ENCODE results near the gene KDM4C.

KDM4C gene

GRCh38 chr9:7033076-7034045 lies 275.6 kb downstream of the KDM4C start:
- Histone ChIP-seq H3K27me3 (replicated peaks; ENCODE audit: control insufficient read depth, insufficient read depth, low read length) (no peaks in the 10 kb centered on the region), H3K36me3 (ENCODE audit: control insufficient read depth, insufficient read depth, low read length) (peaks cover 2% of the 10 kb centered on the region), H3K4me3 (replicated peaks; ENCODE audit: low read depth, low read length) (no peak overlapping the region)
- TF ChIP-seq, protein P1, sequence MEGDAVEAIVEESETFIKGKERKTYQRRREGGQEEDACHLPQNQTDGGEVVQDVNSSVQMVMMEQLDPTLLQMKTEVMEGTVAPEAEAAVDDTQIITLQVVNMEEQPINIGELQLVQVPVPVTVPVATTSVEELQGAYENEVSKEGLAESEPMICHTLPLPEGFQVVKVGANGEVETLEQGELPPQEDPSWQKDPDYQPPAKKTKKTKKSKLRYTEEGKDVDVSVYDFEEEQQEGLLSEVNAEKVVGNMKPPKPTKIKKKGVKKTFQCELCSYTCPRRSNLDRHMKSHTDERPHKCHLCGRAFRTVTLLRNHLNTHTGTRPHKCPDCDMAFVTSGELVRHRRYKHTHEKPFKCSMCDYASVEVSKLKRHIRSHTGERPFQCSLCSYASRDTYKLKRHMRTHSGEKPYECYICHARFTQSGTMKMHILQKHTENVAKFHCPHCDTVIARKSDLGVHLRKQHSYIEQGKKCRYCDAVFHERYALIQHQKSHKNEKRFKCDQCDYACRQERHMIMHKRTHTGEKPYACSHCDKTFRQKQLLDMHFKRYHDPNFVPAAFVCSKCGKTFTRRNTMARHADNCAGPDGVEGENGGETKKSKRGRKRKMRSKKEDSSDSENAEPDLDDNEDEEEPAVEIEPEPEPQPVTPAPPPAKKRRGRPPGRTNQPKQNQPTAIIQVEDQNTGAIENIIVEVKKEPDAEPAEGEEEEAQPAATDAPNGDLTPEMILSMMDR (IDR thresholded peaks at IDR 0.05; ENCODE audit: insufficient read depth, low read length, poor library complexity, severe bottlenecking), result no peak
- no peak for DNase-seq (ENCODE audit: extremely low read depth, insufficient read length)

DNA sequence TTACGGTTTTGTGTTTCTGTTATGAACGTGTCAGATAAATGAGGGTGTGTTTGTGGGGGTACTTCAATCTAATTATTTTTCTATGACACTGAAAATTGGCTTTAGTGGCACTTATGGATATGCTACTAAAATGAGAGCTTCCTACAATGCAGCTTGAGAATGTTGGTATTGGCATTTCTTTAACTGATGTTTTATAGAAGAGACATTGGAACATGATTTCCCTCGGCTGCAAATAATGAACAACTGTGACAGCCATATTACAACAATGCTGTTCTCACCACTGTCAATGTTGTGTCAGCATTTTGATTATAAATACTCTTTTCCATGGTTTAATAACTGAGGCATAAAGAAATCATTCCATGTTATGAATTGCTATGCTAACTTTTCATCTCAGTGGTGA lies 279.4 kb downstream of the KDM4C start:
- TF ChIP-seq, protein P1 (IDR thresholded peaks at IDR 0.05; ENCODE audit: insufficient read depth, low read length, poor library complexity, severe bottlenecking), result no peak
- H3K4me3 ChIP-seq (replicated peaks; ENCODE audit: low read depth, low read length), result no peak overlapping the region
- H3K27me3 ChIP-seq (replicated peaks; ENCODE audit: control insufficient read depth, insufficient read depth, low read length), result no peaks in the 10 kb centered on the region
- no peak for DNase-seq (ENCODE audit: extremely low read depth, insufficient read length)
- no peaks in the 10 kb centered on the region; the same call in 1 of the 2 replicates for H3K36me3 ChIP-seq (ENCODE audit: control insufficient read depth, insufficient read depth, low read length)

GRCh38 chr9:7042124-7042523 lies 284.4 kb downstream of the KDM4C start:
- no peaks in the 10 kb centered on the region for H3K36me3 ChIP-seq (ENCODE audit: control insufficient read depth, insufficient read depth, low read length)
- H3K27me3 ChIP-seq (replicated peaks; ENCODE audit: control insufficient read depth, insufficient read depth, low read length), result no peaks in the 10 kb centered on the region
- TF ChIP-seq, protein P1 (IDR thresholded peaks at IDR 0.05; ENCODE audit: insufficient read depth, low read length, poor library complexity, severe bottlenecking), result no peak
- DNase-seq (ENCODE audit: extremely low read depth, insufficient read length), result no peak
- no peak overlapping the region for H3K4me3 ChIP-seq (replicated peaks; ENCODE audit: low read depth, low read length)

GRCh38 chr9:7045361-7045760 lies 287.6 kb downstream of the KDM4C start:
- Histone ChIP-seq H3K36me3 (ENCODE audit: control insufficient read depth, insufficient read depth, low read length) (0 out of 2 replicates have a peak, but pooled peaks cover 2% of the 10 kb centered on the region), H3K27me3 (replicated peaks; ENCODE audit: control insufficient read depth, insufficient read depth, low read length) (no peaks in the 10 kb centered on the region), H3K4me3 (replicated peaks; ENCODE audit: low read depth, low read length) (no peak overlapping the region)
- TF ChIP-seq, protein P1 (IDR thresholded peaks at IDR 0.05; ENCODE audit: insufficient read depth, low read length, poor library complexity, severe bottlenecking), result no peak
- no peak for DNase-seq (ENCODE audit: extremely low read depth, insufficient read length)

DNA sequence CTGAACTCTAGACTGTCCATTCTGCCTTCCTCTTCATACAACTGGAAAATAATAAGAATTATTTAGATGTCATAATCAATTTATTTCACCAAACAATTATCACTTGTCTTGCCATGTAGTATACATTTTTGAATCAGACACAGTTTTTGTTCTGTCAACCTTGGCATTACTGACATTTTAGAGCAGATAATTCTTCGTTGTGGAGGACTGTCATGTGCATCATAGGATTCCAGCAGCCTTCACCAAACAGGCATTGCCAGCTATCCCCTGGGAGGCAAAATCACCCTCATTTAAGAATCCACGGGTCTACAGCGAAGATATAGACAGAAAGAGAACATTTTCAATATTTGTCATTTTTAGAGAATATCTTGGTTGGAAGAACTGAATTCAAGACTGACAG lies 293.9 kb downstream of the KDM4C start:
- TF ChIP-seq, protein P1 (IDR thresholded peaks at IDR 0.05; ENCODE audit: insufficient read depth, low read length, poor library complexity, severe bottlenecking), result no peak
- H3K27me3 ChIP-seq (replicated peaks; ENCODE audit: control insufficient read depth, insufficient read depth, low read length), result no peaks in the 10 kb centered on the region
- H3K36me3 ChIP-seq (ENCODE audit: control insufficient read depth, insufficient read depth, low read length), result peaks cover 3% of the 10 kb centered on the region
- no peak overlapping the region for H3K4me3 ChIP-seq (replicated peaks; ENCODE audit: low read depth, low read length)
- DNase-seq (ENCODE audit: extremely low read depth, insufficient read length), result no peak

Measured in GM06990 (cell line).